Activated effector memory CD4-positive, alpha-beta T cell treated with Interleukin-2 at 50 U/mL for 16 hours (primary cell): Measurements from ENCODE around the gene SLC9C1.

Source experiments
- DNase-seq: peaks from one replicate; pipeline ENCODE4 v3.0.0-alpha.2; 2020

Gene SLC9C1

DNA sequence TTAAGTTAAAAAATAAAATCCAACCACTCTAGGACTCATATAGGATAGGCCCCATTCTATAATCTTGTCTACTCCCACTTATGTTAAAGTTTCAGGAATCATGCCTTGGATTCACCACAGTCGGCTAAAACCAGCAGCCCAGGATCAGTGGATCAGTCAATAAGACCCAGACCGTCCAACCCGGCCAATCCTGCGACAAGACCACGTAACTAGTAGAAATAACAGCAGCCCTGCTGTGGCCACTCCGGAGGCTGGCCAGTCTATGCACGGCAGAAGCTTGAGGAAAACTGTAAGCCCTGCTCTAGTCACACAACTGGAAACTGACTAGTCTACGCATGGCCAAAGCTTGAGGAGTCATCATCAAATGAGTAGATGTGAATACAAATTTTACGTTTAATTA, 12.8 kb upstream of the SLC9C1 start:
- DNase-seq = no peak

DNA sequence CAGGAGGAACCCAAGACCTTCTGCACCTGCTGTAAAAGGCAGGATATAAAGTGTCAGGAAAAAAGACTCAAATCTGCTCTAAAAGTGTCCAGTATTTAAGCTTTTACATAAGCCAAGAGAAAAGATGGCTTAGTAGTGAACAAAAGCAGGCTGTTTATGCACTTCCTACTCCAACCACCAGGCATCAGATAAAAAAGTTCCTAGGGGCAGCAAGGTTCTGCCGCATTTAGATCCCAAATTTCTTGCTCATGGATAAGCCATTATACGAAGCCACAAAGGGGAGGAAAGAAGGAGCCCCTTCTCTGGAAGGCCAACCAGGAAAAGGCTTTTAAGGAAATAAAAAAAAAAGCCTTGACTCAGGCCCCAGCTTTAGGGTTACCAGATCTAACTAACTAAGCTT, 10.6 kb upstream of the SLC9C1 start:
- DNase-seq = no peak

- no peak for DNase-seq
These were observed 9.8 kb upstream of the SLC9C1 start for GRCh38 chr3:112303764-112304325.

- no peak for DNase-seq
These were observed 9.1 kb upstream of the SLC9C1 start for GRCh38 chr3:112302881-112303763.

DNA sequence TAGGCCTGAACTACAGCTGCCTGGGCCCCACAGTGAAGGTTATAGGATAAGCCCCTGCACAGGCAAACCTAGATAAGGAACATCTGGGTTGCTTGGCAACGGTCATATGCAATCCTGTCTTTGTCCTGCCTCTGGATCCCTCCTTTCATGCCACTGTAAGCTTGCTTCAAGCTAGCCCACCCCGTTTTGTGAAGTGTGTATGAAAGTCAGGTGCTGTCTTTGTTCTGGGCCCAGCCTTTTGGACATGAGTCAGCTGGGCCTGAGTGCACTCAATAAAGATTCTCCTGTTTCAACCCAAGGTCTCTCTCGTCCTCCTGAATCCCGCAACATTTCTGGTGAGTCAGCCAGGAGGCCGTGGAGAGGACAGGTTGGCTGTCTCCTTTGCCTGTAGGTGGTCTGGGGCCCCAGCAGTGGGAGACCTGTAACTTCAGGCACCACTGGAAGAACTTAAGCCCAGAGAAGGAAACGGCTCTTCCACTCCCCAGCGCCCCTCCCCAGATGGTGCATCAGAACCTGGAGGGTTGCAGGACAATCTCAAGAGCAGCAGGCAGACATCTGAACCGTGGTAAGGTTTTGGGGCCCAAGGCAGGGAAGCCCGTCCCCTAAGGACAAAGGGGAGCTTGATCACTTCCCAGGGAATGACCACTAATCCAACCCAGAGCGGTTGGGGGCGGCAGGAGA, 8.3 kb upstream of the SLC9C1 start:
- DNase-seq = no peak

GRCh38 chr3:112298781-112299180, 4.8 kb upstream of the SLC9C1 start:
- no peak for DNase-seq

DNA sequence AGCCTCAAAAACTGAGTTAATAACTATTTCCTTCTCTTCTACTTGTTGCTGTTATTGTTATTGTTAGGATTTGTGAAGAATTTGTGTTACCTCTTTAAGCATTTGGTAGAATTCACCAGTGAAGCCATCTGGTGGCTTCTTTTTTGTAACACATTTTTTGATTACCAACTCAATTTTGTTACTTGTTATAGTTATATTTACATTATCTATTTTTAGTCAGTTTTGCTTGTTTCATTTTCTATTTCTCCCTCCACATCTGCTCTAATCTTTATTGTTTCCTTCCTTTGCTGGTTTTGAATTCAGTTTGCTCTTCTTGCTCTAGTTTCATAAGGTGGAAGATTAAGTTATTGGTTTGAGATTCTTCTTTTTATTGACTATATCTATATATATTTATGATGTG, 3.7 kb upstream of the SLC9C1 start:
- no peak for DNase-seq

GRCh38 chr3:112289011-112289410, 5.0 kb downstream of the SLC9C1 start:
- no peak for DNase-seq

DNA sequence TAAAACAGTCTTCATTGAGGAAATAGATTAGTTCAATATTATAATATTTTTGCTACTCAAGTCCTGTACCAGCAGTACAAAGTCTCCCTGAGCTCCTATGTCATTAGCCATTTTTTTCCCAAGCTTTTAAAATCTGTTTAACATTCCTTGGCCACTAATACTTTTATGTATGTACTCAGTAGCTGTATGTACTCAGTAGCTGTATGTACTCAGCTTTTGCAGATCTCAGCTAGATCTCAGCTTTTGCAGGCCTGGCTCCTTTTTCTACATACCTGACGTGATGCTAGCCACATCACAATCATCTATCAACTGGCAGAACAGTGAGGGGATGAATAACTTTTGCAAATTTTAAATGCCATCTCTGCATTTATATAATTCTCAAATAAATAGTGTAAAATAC, 13.8 kb downstream of the SLC9C1 start:
- no peak for DNase-seq

GRCh38 chr3:112273536-112273935, 20.5 kb downstream of the SLC9C1 start:
- DNase-seq = no peak

DNA sequence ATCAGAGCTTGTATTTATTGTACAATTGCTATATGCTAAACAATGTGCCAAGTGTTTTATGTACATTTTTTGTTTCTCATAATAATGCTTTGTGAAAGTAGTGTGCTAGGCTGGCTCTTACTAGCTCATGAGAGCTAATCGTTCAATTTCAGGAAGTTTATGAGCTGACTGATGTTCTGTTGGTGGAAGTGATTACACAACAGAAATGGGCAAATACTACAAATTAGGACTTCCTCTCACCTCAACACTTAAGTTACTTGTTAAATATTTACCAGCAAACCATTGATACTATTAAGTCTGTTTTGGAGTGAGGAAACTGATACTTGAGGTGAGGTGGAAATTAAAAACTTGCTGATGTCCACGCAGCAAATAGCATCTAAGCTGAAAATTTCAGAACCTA, 32.3 kb downstream of the SLC9C1 start:
- no peak for DNase-seq

- no peak for DNase-seq
These were observed 33.5 kb downstream of the SLC9C1 start for GRCh38 chr3:112260563-112260962.

- DNase-seq = no peak
These were observed 40.6 kb downstream of the SLC9C1 start for GRCh38 chr3:112253301-112253971.

DNA sequence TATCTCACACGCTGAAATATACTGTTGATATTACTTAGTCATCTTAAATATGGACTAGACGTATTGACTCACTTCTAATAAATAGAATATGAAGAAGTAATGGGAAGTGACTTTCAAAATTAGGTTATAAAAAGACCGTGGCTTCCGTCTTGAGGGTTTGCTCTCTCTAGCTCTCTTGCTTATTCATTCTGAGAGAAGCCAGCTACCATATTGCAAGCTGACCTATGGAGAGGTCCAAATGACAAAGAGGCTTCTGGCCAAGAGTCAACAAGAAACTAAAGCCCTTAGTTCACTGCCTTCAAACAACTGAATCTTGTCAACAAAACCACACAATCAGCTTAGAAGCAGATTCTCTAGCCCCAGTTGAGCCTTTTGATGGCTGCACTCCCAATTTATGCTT, 46.1 kb downstream of the SLC9C1 start:
- DNase-seq = no peak

GRCh38 chr3:112247350-112247749, 46.7 kb downstream of the SLC9C1 start:
- no peak for DNase-seq

DNA sequence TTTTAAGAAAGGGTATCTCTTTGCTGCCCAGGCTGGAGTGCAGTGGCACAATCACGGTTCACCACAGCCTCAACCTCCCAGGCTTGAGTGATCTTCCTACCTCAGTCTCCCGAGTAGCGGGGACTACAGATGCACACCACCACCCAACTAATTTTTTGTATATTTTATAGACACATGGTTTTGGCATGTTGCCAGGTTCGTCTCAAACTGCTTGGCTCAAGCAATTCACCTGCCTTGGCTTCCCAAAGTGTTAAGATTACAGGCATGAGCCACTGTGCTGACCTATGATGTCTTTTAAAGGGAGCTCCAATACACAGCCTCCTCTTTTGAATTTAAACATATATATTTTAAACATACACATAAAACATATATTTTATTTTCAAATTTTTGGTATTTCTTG, 60.9 kb downstream of the SLC9C1 start:
- DNase-seq = no peak

DNA sequence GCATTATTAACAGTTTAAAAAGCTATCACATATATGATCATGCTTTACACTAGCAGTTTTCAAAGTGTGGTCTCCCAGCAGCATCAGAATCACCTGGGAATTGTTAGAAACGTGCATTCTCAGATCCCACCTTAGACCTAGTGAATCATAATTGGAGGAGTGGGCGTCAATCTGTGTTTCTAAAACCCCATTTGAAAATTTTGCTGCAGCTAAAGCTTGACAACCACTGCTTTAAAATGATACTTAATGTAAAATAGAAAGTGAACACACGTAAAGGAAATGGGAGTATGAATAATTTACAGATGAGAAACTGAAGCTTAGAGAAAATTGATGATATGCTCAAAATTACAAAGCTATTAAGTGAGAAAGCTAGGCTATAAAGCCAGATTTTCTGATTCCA, 62.3 kb downstream of the SLC9C1 start:
- DNase-seq = no peak

- no peak for DNase-seq
These were observed 64.0 kb downstream of the SLC9C1 start for GRCh38 chr3:112230033-112230432.

- no peak for DNase-seq
These were observed 65.2 kb downstream of the SLC9C1 start for GRCh38 chr3:112228786-112229185.

DNA sequence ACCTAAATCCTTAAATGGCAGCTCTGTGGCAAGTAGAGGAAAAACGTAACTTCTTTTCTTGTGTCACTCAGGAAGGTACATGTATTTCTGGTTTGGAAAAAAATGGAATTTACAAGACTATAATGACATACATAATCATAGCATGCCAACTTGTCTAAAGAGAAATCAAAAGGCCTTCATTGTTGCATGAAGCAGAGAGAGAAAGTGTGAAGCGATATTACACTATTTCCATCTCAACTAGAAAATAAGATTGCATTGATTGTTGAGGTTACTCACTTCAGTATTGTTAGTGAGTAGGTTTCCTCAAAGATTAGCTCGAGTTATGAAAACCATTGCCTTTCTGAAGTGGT, 93.7 kb downstream of the SLC9C1 start:
- DNase-seq = no peak

GRCh38 chr3:112199622-112200316, 94.2 kb downstream of the SLC9C1 start:
- no peak for DNase-seq

DNA sequence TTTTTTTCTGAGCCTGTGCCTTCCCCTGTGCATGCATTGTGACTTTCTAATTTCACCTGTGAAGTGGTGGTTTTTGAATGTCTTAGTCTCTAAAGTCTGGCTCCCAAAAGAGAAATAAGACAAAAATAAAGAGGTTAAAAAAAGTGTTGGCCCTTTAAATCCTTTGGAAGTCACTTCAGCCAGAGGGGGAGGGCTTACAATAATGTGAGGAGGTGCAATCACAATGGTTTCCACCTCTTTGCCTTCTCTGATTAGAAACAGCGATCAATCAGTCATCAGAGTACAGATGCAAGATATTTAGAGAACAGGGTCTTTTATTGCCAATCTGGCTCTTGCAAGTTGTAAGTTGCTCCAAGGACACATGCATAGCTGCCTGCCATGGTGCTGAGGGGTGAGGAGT, 96.9 kb downstream of the SLC9C1 start:
- no peak for DNase-seq

DNA sequence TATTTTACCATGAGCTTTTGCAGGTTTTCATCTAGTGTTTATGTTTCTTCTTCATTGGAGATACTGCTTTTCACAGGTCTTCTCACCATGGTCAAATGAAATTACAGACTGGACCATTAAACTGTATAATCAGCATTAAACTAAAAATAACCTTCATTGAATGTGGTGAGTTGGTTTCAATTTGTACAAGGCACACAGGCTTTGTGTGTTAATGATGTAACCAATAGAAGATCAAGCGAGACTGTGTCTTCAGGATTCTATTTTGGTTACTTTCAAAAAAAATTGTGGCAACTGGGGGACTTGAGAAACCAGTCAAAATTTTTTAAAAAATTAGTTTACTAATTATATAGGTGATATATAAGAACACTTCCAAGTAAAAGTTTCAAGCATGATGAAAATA, 106.7 kb downstream of the SLC9C1 start:
- DNase-seq = no peak
